Measurements from ENCODE around the gene RNH1.

RNH1 gene

GRCh38 chr11:497565-498296 lies 9.3 kb downstream of the RNH1 start:
- DNase-seq: no peak

GRCh38 chr11:496834-497564 lies 10.0 kb downstream of the RNH1 start:
- no peak for DNase-seq

DNA sequence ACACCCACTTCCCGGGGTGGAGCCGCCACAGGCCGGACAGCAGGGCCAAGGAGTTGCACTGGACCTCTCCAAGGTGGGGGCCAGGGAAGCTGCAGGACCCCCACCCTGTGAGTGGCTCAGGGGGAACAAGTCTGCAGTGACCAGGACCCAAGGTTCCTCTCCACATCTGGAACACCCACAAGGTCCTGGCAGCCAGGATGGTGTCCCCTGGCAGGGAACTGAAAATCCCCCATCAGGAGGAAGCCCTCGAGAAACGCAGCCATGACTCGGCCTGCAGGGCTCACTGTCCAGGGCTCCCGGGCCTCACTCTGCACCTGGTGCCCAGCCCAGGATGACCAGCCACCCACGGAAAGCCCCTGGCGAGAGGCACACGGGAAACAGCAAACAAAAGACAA lies 11.5 kb downstream of the RNH1 start:
- DNase-seq: no peak

DNA sequence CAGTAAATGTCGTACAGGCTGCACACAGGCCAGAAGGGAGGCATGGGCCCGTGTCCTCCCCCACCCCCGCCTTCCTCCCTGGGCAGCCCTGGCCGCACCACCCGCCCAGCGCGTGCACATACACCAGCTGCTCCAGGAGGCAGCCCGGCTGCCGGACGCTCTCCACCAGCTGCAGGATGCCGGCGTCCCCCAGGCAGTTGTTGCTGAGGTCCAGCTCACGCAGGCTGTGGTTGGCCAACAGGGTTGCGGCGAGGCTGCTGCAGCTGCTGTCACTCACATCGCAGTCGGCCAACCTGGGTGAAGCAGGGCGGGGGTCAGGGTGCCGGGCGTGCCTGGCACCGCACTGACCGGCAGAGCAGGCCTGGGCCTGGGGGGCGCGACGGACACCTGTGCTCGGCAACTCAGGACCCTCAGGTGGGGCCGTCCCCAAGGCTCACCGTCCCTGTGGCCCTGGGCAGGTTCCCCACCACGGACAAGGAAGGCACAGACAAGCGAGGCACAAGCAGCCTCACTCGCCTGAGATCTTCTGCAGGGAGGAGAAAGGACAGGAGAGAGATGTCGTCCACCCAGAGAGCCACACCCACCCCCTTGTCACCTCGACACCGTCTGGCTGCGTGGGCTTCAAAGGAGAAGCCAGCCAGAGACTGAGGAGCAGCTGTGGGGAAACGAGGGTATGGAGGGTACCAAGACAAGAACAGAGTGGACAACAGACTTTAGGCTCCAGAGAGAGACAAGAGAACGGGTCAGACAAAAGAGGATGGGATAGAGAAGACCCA lies 12.1 kb downstream of the RNH1 start:
- DNase-seq: no peak

GRCh38 chr11:492427-493226 lies 14.4 kb downstream of the RNH1 start:
- no peak for DNase-seq

GRCh38 chr11:491358-491757 lies 15.7 kb downstream of the RNH1 start:
- DNase-seq: no peak

- no peak for DNase-seq
Measured at GRCh38 chr11:490930-491260, 16.1 kb downstream of the RNH1 start.

DNA sequence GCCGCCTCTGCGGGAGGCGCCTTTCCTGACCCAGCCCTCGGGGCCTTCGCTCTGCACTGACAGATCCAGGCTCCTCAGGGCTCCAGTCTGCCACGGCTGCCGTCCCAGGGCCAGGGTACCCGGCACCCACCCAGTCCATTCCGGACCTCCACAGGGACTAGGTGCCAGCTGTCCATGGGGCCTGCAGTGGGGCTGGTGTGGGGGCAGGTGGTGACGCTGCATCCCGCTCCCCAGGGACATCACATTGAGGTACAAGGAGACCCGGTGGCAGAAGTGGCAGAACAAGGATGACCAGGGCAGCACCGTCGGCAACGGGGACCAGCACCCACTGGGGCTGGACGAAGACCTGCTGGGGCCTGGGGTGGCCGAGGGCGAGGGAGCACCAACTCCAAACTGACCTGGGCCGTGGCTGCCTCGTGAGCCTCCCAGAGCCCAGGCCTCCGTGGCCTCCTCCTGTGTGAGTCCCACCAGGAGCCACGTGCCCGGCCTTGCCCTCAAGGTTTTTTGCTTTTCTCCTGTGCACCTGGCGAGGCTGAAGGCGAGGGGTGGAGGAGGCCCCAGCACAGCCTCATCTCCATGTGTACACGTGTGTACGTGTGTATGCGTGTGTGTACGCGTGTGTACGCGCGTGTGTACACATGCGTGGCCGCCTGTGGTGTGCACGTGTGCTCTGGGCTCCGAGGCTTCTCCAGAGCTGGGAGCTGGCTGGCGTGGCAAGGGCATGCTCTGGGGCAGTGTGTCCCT lies 16.7 kb downstream of the RNH1 start:
- DNase-seq: no peak

DNA sequence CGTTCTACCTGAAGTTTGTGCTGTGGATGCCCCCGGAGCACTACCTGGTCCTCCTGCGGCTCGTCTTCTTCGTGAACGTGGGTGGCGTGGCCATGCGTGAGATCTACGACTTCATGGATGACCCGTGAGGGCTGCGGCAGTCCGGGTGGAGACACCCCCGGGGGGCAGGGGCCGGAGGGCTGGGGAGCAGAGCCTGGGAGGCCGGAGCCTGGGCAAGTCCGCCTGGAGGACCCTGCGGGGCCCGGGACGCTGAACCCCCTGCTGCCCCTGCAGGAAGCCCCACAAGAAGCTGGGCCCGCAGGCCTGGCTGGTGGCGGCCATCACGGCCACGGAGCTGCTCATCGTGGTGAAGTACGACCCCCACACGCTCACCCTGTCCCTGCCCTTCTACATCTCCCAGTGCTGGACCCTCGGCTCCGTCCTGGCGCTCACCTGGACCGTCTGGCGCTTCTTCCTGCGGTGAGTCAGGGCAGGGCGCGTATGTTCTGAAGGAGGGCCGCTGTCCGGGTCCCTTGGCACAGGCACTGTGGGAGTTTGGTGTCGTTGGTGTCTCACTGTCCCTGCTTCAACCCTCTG lies 17.3 kb downstream of the RNH1 start:
- no peak for DNase-seq

- no peak for DNase-seq
Measured at GRCh38 chr11:488992-489391, 18.1 kb downstream of the RNH1 start.

DNA sequence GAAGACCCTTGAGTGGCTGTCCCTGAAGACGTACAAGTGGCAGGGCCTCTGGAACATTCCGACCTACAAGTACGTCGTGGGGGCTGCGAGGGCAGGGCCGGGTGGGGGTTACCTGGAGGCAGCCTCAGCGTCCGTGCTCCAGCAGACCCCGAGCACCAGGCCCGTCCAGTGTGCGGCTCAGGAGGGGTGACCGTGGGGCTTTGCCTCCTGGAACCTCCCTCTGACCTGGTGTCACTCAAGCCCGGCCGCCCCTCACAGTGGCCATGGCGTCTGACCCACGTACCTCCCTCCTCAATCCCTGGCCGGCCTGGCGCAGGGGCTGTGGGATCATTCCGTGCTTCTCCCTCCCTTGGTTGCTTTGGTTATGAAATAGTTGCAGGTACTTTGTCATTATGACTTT lies 18.5 kb downstream of the RNH1 start:
- no peak for DNase-seq

- no peak for DNase-seq
Measured at GRCh38 chr11:488062-488461, 19.0 kb downstream of the RNH1 start.

- no peak for DNase-seq
Measured at GRCh38 chr11:487571-488021, 19.4 kb downstream of the RNH1 start.

DNA sequence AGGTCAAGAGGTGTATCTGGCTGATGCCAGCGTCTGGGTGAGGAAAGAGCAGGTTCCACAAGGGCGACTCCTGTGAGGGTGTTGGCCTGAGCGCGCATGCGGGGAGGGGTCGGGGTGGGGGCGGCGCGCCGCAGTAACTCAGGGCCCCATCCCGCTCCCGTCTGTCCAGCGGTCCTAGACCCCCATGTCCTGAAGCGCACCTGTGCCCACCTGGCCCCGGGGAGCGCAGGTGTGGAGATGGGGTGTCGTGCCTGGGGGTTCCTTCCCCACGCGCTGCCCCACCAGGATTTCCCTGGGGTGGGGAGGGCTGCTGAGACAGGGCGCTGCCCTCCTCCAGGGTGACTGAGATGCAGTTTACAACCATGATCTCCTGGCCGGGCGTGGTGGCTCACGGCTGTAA lies 20.9 kb downstream of the RNH1 start:
- no peak for DNase-seq

GRCh38 chr11:484616-485015 lies 22.4 kb downstream of the RNH1 start:
- no peak for DNase-seq

- DNase-seq: no peak
Measured at GRCh38 chr11:479311-479710, 27.7 kb downstream of the RNH1 start.

GRCh38 chr11:477052-477715 lies 29.9 kb downstream of the RNH1 start:
- DNase-seq: no peak

GRCh38 chr11:476416-476815 lies 30.6 kb downstream of the RNH1 start:
- no peak for DNase-seq

- DNase-seq: no peak
Measured at GRCh38 chr11:475941-476340, 31.1 kb downstream of the RNH1 start.

GRCh38 chr11:474914-475506 lies 32.0 kb downstream of the RNH1 start:
- DNase-seq: no peak

Measured in activated CD4-positive, alpha-beta T cell treated with anti-CD3 and anti-CD28 coated beads, Interleukin-10, Interleukin-2, amounts not matched to agents 100 ng/mL and 50 ng/mL, durations not matched to agents 16 hours and 8 hours (primary cell).